HG03095 (cell line): ENCODE measurements around the gene SIN3B.

Experiments
- ATAC-seq: cut with Tn5 transposase; IDR thresholded peaks from one replicate; pipeline ENCODE4 v1.9.1; 2021; ENCODE audit warnings: moderate library complexity; ENCODE audit not compliant: unreplicated experiment

Gene SIN3B

GRCh38 chr19:16825312-16826052, 3.7 kb upstream of the SIN3B start:
- no peak for ATAC-seq

DNA sequence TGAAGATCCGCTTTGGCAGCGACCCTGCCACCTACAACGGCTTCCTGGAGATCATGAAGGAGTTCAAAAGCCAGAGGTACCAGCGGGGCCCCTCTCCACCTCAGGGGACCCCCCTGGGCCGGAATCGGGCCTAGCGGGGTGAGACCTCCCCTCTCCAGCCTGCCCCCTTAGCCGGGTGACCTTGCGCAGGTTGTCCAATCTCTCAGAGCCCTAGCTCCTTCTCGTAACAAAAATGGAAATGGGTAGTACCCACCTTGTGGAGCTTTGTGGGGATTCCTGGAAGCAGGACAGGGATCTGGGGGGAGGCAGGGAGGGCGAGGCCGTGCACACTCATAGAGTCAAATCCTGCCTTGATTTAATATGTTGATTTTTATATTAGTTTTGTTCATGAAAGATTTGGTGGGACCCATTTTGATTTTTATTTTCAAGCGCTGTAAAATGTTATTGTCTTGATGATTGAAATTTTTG, 658 bp downstream of the SIN3B start:
- ATAC-seq = no peak

GRCh38 chr19:16830679-16831078, 1.5 kb downstream of the SIN3B start:
- ATAC-seq = no peak

GRCh38 chr19:16831531-16831930, 2.3 kb downstream of the SIN3B start:
- no peak for ATAC-seq

- ATAC-seq = no peak
These were observed 5.5 kb downstream of the SIN3B start for GRCh38 chr19:16834747-16835146.

GRCh38 chr19:16836115-16837034, 7.2 kb downstream of the SIN3B start:
- ATAC-seq = no peak

- no peak for ATAC-seq
These were observed 7.8 kb downstream of the SIN3B start for GRCh38 chr19:16837035-16837362.

- ATAC-seq = no peak
These were observed 12.3 kb downstream of the SIN3B start for GRCh38 chr19:16841391-16841926.

DNA sequence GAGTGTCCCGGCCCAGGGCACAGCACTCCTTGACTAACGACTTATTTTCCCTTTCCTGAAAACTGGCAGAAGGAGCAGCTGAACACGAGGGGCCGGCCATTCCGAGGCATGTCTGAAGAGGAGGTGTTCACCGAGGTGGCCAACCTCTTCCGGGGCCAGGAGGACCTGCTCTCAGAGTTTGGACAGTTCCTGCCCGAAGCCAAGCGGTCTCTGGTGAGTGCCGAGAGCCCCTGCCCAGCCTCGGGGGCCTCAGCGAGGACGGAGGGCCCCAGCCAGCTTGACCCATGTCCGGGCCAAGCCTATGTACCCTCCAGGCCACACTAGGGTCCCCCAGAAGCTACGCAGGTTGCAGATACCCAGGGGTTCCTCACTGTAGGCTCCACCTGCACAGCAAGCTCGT, 17.7 kb downstream of the SIN3B start:
- ATAC-seq = no peak

DNA sequence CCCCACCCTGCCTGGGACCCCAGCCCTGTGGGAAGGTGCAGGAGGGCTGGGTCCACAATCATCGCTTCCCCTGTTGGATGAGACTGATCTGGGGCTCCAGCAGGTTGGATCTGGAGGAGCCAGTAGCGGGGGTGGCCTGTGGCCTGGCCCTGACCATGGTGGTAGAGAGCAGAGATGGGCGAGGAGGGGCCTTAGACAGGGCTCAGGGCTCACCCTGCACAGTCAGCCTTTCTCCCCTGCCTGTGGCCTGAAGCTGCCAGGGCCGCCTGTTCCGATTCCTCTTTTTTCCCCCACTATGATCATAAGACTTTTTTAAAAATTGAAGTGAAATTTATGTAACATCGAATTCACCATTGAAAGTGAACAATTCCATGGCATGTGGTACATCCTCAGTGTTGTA, 18.2 kb downstream of the SIN3B start:
- ATAC-seq = no peak

DNA sequence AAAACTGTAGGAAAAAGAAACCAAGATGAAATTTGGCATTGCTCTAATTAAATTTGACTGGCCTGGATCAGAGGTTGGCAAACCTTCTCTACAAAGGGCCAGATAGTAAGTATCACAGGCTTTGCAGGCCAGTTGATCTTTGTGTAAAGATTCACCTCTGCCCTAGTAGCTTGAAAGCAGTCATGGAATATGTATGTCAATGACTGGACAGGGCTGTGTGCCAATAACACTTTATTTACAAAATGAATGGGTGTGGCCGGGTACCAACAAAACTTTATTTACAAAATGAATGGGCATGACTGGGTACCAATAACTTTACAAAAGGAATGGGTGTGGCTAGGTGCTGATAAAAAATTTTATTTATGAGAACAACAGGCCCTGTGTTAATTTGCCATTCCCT, 20.0 kb downstream of the SIN3B start:
- no peak for ATAC-seq

GRCh38 chr19:16850133-16850532, 20.9 kb downstream of the SIN3B start:
- ATAC-seq = no peak

- no peak for ATAC-seq
These were observed 22.0 kb downstream of the SIN3B start for GRCh38 chr19:16851031-16851712.

DNA sequence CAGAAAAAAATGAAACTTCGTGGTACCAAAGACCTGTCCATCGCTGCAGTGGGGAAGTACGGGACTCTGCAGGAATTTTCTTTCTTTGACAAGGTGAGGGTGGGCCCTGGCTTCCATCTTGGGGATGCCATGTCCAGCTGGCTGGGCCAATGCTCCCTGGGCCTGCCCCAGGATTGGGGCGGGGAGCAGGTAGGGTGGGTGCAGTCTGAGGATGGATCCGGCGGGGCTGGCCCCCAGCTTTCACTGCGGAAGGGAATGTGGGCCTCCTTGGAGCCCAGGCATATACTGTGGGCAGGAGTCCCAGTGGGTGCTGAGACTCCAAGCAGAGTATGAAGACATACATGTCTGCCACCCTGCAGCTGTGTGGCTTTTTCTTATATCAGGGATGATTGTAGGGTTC, 23.9 kb downstream of the SIN3B start:
- no peak for ATAC-seq

GRCh38 chr19:16856091-16856490, 26.9 kb downstream of the SIN3B start:
- ATAC-seq = no peak

DNA sequence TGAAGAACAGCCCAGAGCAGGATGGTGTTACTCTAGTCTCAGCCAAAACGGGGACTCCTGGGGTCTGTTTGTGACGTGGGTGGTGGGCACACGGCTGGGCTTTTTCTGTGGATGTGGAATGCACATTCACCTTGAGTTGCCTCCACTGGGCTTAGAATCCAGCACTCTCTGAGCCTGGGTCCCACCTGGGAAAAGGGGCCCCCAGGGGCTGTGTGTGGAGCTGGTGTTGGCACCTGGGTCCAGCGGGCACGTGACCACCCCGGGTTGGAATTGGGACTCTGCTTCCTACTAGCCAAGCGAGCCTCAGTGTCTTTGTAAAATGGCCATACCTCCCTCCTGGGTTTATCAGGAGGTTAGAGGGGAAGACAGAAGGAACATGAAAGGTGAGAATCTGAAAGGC, 30.4 kb downstream of the SIN3B start:
- ATAC-seq = no peak

DNA sequence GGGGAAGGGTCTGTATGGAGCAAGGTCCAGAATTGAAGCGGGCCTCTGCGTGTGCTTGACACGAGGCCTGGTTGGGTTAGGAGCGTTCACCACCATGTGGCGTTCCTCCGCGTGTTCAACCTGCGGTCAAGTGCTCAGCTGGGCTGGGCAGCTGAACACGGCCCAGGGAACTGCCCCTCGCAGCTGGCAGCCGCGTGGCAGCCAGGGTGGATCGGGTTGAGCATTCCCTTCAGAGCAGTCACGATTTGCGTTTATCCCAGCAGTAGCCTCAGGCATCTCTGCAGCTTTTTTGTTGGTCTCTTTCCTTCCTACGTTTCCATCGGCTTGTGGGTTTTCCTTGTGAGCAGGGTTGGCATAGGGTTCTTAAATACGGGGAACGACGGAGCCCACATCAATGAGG, 30.9 kb downstream of the SIN3B start:
- no peak for ATAC-seq

GRCh38 chr19:16861011-16861410, 31.8 kb downstream of the SIN3B start:
- ATAC-seq = no peak

DNA sequence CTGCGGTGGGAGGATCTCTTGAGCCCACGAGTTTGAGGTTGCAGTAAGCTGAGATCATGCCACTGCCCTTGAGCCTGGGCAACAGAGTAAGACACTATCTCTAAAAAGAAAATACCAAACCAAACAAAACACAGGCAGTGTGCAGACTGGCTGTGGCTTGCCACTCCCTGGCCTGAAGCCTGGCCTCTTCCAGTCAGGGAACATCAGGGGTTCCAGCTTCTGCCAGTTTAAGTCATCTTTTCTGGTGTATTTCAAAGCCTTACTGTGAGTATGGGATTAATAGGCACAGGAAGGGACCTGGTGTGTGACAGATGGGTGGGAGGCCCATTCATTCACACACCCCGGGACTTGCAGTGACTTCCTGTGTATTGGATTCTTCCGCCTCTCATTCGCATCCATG, 32.6 kb downstream of the SIN3B start:
- no peak for ATAC-seq

DNA sequence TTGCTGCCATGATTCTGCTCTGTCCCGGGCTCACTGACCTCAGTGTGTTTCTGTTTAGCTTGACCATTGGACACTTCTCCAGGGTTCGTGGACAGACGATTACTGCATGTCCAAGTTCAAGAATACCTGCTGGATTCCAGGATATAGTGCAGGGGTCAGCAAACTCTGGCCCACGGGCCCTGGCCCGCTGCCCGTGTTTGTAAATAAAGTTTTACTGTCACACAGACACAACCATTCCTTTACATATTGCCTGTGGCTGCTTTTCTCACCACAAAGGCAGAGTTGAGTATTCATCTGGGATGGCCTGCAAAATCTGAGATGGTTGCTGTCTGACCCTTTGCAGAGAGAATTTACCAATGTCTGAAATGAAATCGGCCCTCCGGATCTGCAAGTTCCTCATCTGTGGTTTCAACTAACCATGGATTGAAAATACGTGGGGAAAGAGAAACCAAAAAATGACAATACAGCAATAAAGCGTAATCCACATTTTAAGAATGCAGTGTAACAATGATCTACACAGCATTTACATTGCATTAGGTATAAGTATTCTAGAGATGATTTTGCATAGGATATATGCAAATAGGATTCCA, 33.7 kb downstream of the SIN3B start:
- ATAC-seq = no peak

DNA sequence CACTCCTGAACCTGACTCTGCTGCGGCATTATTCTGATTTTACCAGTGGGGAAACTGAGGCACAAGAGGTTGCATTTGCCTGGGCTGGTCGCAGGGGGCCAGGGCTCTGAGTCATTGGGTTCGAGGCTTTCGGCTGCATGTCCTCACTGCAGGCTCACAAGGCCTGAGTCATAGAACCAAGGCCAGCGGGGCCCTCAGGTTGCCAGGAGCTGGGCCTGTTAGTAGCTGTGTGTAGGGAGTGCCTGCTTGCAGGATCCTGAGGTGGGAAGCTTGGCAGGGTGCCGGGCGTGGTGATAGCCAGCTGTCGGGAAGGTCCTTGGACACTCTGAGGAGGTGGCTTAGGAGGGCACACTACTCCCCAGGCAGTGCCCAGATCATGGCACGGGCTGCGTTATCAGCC, 38.0 kb downstream of the SIN3B start:
- ATAC-seq = no peak
